Measurements from ENCODE around the gene MARCHF9. TPM values are rescaled to one million over a fixed set of nuclear protein-coding genes. Genes with fewer than 3 reads are reported as not detected.

MARCHF9 gene
- polyA plus RNA-seq, 3 donors, result 15.6 to 18.0 (median 15.6) TPM

GRCh38 chr12:57782608-57783465 is 27.9 kb downstream of the MARCHF9 start, which contains the start of gene TSFM:
Gene TSFM (plus strand): TSS chr12:57782787. CDS start chr12:57782802, 15 bp downstream.
- peak; percentile 89 to 94 (median 90) for DNase-seq (ENCODE audit: low read depth in 3 of 3, low spot score in 2 of 3)

GRCh38 chr12:57783466-57783801 is 28.5 kb downstream of the MARCHF9 start:
- DNase-seq (ENCODE audit: low read depth in 3 of 3, low spot score in 2 of 3), result no peak

- DNase-seq (ENCODE audit: low read depth in 3 of 3, low spot score in 2 of 3), result no peak
Measured at GRCh38 chr12:57783861-57784260, 29.0 kb downstream of the MARCHF9 start.

- no peak for DNase-seq (ENCODE audit: low read depth in 3 of 3, low spot score in 2 of 3)
Measured at GRCh38 chr12:57793920-57794319, 39.0 kb downstream of the MARCHF9 start.

GRCh38 chr12:57795354-57795753 is 40.5 kb downstream of the MARCHF9 start:
- DNase-seq (ENCODE audit: low read depth in 3 of 3, low spot score in 2 of 3), result no peak

GRCh38 chr12:57796996-57797395 is 42.1 kb downstream of the MARCHF9 start:
- no peak for DNase-seq (ENCODE audit: low read depth in 3 of 3, low spot score in 2 of 3)

- DNase-seq (ENCODE audit: low read depth in 3 of 3, low spot score in 2 of 3), result no peak
Measured at GRCh38 chr12:57797933-57798332, 43.0 kb downstream of the MARCHF9 start.

GRCh38 chr12:57800965-57801364 is 46.1 kb downstream of the MARCHF9 start:
- no peak for DNase-seq (ENCODE audit: low read depth in 3 of 3, low spot score in 2 of 3)

- no peak for DNase-seq (ENCODE audit: low read depth in 3 of 3, low spot score in 2 of 3)
Measured at GRCh38 chr12:57802607-57803006, 47.7 kb downstream of the MARCHF9 start.

- no peak for DNase-seq (ENCODE audit: low read depth in 3 of 3, low spot score in 2 of 3)
Measured at GRCh38 chr12:57803319-57803893, 48.5 kb downstream of the MARCHF9 start.

- no peak for DNase-seq (ENCODE audit: low read depth in 3 of 3, low spot score in 2 of 3)
Measured at GRCh38 chr12:57806677-57807076, 51.8 kb downstream of the MARCHF9 start.

- no peak for DNase-seq (ENCODE audit: low read depth in 3 of 3, low spot score in 2 of 3)
Measured at GRCh38 chr12:57807285-57807684, 52.4 kb downstream of the MARCHF9 start.

- DNase-seq (ENCODE audit: low read depth in 3 of 3, low spot score in 2 of 3), result no peak
Measured at GRCh38 chr12:57808351-57808750, 53.4 kb downstream of the MARCHF9 start.

- DNase-seq (ENCODE audit: low read depth in 3 of 3, low spot score in 2 of 3), result no peak
Measured at GRCh38 chr12:57809425-57809824, 54.5 kb downstream of the MARCHF9 start.

Other genes with a start within 250 kb of the MARCHF9 start
- gene DDIT3, start 234.6 kb upstream of the MARCHF9 start, polyA plus RNA-seq (ENCODE audit: insufficient read length in 3 of 3), result 10 to 100 TPM; 33.8 to 35.7 (median 35.3) TPM
- gene MBD6, start 232.3 kb upstream of the MARCHF9 start, polyA plus RNA-seq (ENCODE audit: insufficient read length in 3 of 3), result 10 to 100 TPM; 36.8 to 44.8 (median 41.6) TPM
- 100 to 1,000 TPM; 163 to 179 (median 165) TPM for gene DCTN2, start 207.9 kb upstream of the MARCHF9 start, polyA plus RNA-seq (ENCODE audit: insufficient read length in 3 of 3)
- under 1 TPM; 0.31 to 0.39 (median 0.32) TPM for gene KIF5A, start 205.1 kb upstream of the MARCHF9 start, polyA plus RNA-seq (ENCODE audit: insufficient read length in 3 of 3)
- 10 to 100 TPM; 43.6 to 47.5 (median 44.8) TPM for gene PIP4K2C, start 163.9 kb upstream of the MARCHF9 start, polyA plus RNA-seq (ENCODE audit: insufficient read length in 3 of 3)
- 10 to 100 TPM; 44.4 to 51.8 (median 47.0) TPM for gene DTX3, start 150.3 kb upstream of the MARCHF9 start, polyA plus RNA-seq (ENCODE audit: insufficient read length in 3 of 3)
- 10 to 100 TPM; 26.7 to 31.4 (median 27.8) TPM for gene ARHGEF25, start 143.7 kb upstream of the MARCHF9 start, polyA plus RNA-seq (ENCODE audit: insufficient read length in 3 of 3)
- gene B4GALNT1, start 121.9 kb upstream of the MARCHF9 start, polyA plus RNA-seq (ENCODE audit: insufficient read length in 3 of 3), result under 1 TPM; 0.37 to 0.75 (median 0.64) TPM
- 100 to 1,000 TPM; 225 to 234 (median 233) TPM for gene OS9, start 61.0 kb upstream of the MARCHF9 start, polyA plus RNA-seq (ENCODE audit: insufficient read length in 3 of 3)
- 1 to 10 TPM in 2 of 3 donors, under 1 TPM in 1; 0.68 to 1.9 (median 1.2) TPM for gene AGAP2, start 16.4 kb upstream of the MARCHF9 start, polyA plus RNA-seq (ENCODE audit: insufficient read length in 3 of 3)
- 100 to 1,000 TPM in 2 of 3 donors, 10 to 100 TPM in 1; 97.4 to 110 (median 109) TPM for gene TSPAN31, start 10.1 kb upstream of the MARCHF9 start, polyA plus RNA-seq (ENCODE audit: insufficient read length in 3 of 3)
- 100 to 1,000 TPM; 219 to 251 (median 232) TPM for gene CDK4, start 2.8 kb upstream of the MARCHF9 start, polyA plus RNA-seq (ENCODE audit: insufficient read length in 3 of 3)
- 1 to 10 TPM in 1 of 3 donors, under 1 TPM in 2; 0.80 to 1.0 (median 0.82) TPM for gene CYP27B1, start 12.0 kb downstream of the MARCHF9 start, polyA plus RNA-seq (ENCODE audit: insufficient read length in 3 of 3)
- gene METTL1, start 17.0 kb downstream of the MARCHF9 start, polyA plus RNA-seq (ENCODE audit: insufficient read length in 3 of 3), result 10 to 100 TPM; 31.6 to 33.1 (median 33.0) TPM
- gene EEF1AKMT3, start 17.5 kb downstream of the MARCHF9 start, polyA plus RNA-seq (ENCODE audit: insufficient read length in 3 of 3), result 10 to 100 TPM; 10.1 to 12.5 (median 11.7) TPM
- 10 to 100 TPM; 36.3 to 45.5 (median 42.2) TPM for gene TSFM, start 27.7 kb downstream of the MARCHF9 start, polyA plus RNA-seq (ENCODE audit: insufficient read length in 3 of 3)
- gene AVIL, start 63.6 kb downstream of the MARCHF9 start, polyA plus RNA-seq (ENCODE audit: insufficient read length in 3 of 3), result 1 to 10 TPM; 7.3 to 7.7 (median 7.4) TPM
- gene CTDSP2, start 91.6 kb downstream of the MARCHF9 start, polyA plus RNA-seq (ENCODE audit: insufficient read length in 3 of 3), result 100 to 1,000 TPM; 258 to 263 (median 262) TPM
- gene ATP23, start 186.5 kb downstream of the MARCHF9 start, polyA plus RNA-seq (ENCODE audit: insufficient read length in 3 of 3), result 10 to 100 TPM in 2 of 3 donors, 1 to 10 TPM in 1; 8.5 to 13.3 (median 12.8) TPM